Caco-2 (cell line): ENCODE results near the gene S100A6. TPM values are rescaled to one million over a fixed set of nuclear protein-coding genes. Genes with fewer than 3 reads are reported as not detected.

Experiments
- BruUV-seq: library from RNA; stranded (reverse); fragments of 400-500 nt; replicated peaks from 2 replicates; lab custom pipeline; 2021; lab: Mats Ljungman, UMichigan
- CTCF ChIA-PET: fragments of 300-600 bp; sonication (Branson Sonifier 250); formaldehyde crosslinking; loops from one replicate; lab custom pipeline; 2022; ENCODE audit warnings: antibody characterized with exemption; lab: Charles Lee
- POLR2A ChIA-PET: fragments of 300-600 bp; sonication (Branson Sonifier 250); formaldehyde crosslinking; loops from one replicate; lab custom pipeline; 2022; ENCODE audit warnings: antibody characterized with exemption; lab: Charles Lee
- DNase-seq, 2 experiments: peaks; one replicate each; pipeline versions ENCODE4 v3.0.0 to v3.0.0-alpha.2; 2020 to 2022
- H3K27me3 ChIP-seq: replicated peaks from 2 replicates; pipeline ENCODE4 v1.6.0; 2011; ENCODE audit warnings: low read length; ENCODE audit not compliant: control insufficient read depth, insufficient read depth
- H3K36me3 ChIP-seq: 2 replicates; pipeline ENCODE4 v1.5.1; 2011; ENCODE audit warnings: low read length; ENCODE audit not compliant: control insufficient read depth, insufficient read depth
- H3K4me1 ChIP-seq: fragments of 250-450 bp; sonication (Bioruptor Pico); 2 replicates; pipeline ENCODE4 v1.5.1; 2020; ENCODE audit warnings: mild to moderate bottlenecking
- H3K4me3 ChIP-seq: 2 replicates; pipeline ENCODE4 v1.5.1; 2011; ENCODE audit warnings: low read depth, mild to moderate bottlenecking, control low read depth, low read length
- H3K9me3 ChIP-seq: fragments of 250-450 bp; sonication (Bioruptor Pico); 2 replicates; pipeline ENCODE4 v1.5.1; 2020; ENCODE audit warnings: mild to moderate bottlenecking, moderate library complexity
- H3K27ac Mint-ChIP-seq: one replicate; pipeline ENCODE4 v1.8.0; 2022; ENCODE audit warnings: mixed read lengths; ENCODE audit not compliant: unreplicated experiment
- H3K27me3 Mint-ChIP-seq: one replicate; pipeline ENCODE4 v1.8.0; 2022; ENCODE audit warnings: mixed read lengths; ENCODE audit not compliant: insufficient read depth, unreplicated experiment
- H3K36me3 Mint-ChIP-seq: one replicate; pipeline ENCODE4 v1.8.0; 2022; ENCODE audit warnings: mild to moderate bottlenecking, mixed read lengths; ENCODE audit not compliant: insufficient read depth, unreplicated experiment
- H3K4me1 Mint-ChIP-seq: one replicate; pipeline ENCODE4 v1.8.0; 2022; ENCODE audit warnings: low read depth, mixed read lengths; ENCODE audit not compliant: unreplicated experiment
- H3K4me3 Mint-ChIP-seq: one replicate; pipeline ENCODE4 v1.8.0; 2022; ENCODE audit warnings: mild to moderate bottlenecking, moderate library complexity, mixed read lengths; ENCODE audit not compliant: unreplicated experiment
- H3K9me3 Mint-ChIP-seq: one replicate; pipeline ENCODE4 v1.8.0; 2022; ENCODE audit warnings: mixed read lengths; ENCODE audit not compliant: unreplicated experiment
- CTCF ChIP-seq, 2 experiments: fragments of 200-600 bp in 1 of 2; IDR thresholded peaks; 1 replicate in 1 of 2; 2 replicates in 1 of 2; pipeline versions ENCODE4 v1.5.1 to v1.8.0; 2011 to 2022; ENCODE audit warnings: antibody characterized with exemption in 1 of 2, control low read depth in 1 of 2, inconsistent platforms in 1 of 2, low read depth in 1 of 2, low read length in 1 of 2, mild to moderate bottlenecking in 1 of 2, moderate library complexity in 1 of 2; ENCODE audit not compliant: insufficient read depth in 1 of 2, severe bottlenecking in 1 of 2, unreplicated experiment in 1 of 2
- intact Hi-C: fragments of 100-400 bp; cut with micrococcal nuclease; formaldehyde crosslinking; loops from one replicate; pipeline ENCODE4 v1.10.0; 2022; ENCODE audit not compliant: unreplicated experiment
- total RNA-seq: library from RNA; stranded (reverse); gene quantifications from 2 replicates; pipeline ENCODE4 v1.2.3, GENCODE V29; 2022

The S100A6 gene
- total RNA-seq, 1 experiment from 2014 or later: 432 TPM

- Histone ChIP-seq H3K9me3 (no peaks in the 10 kb centered on the region), H3K4me3 (no peak overlapping the region), H3K4me1 (peaks cover 74% of the 10 kb centered on the region), H3K36me3 (no peaks in the 10 kb centered on the region), H3K27me3 (no peaks in the 10 kb centered on the region)
- intact Hi-C loops: loop anchor here (1.0 to 10.0 kb wide), 3 partner anchors 17 to 259 kb away; partner anchors contain the start of gene SLC27A3
- peak overlapping the region; percentile 34 for H3K4me3 Mint-ChIP-seq
- no peak for TF ChIP-seq CTCF (IDR thresholded peaks at IDR 0.05; ENCODE audit: insufficient read depth in 1 of 2, low read depth in 1 of 2, low read length in 1 of 2, severe bottlenecking in 1 of 2, unreplicated experiment in 1 of 2)
- DNase-seq: peak; percentile 83 to 93
- BruUV-seq: no TSS peak
- H3K27ac Mint-ChIP-seq: peak overlapping the region; percentile 80
- ChIA-PET POLR2A (interaction anchor here (0.9 to 1.4 kb wide), 6 partner anchors 20 to 268 kb away, joined by 3 to 12 read pairs (median 4); partner anchors contain the start of genes CHTOP, S100A13, S100A16 and S100A6), CTCF (interaction anchor here (0.8 to 2.1 kb wide), 12 partner anchors 10 to 156 kb away, joined by 3 to 13 read pairs (median 4); partner anchors contain the start of genes CHTOP, S100A13, S100A14 and S100A16)
- peaks cover 20% of the 10 kb centered on the region for H3K36me3 Mint-ChIP-seq
- H3K27me3 Mint-ChIP-seq: no peaks in the 10 kb centered on the region
- peaks cover 67% of the 10 kb centered on the region for H3K4me1 Mint-ChIP-seq
- H3K9me3 Mint-ChIP-seq: no peaks in the 10 kb centered on the region
Observed at GRCh38 chr1:153515504-153516394, 20.0 kb downstream of the S100A6 start.

- intact Hi-C loops: loop anchor here (10.0 kb wide), 1 partner anchor 261 kb away; the partner anchor contains the start of gene SLC27A3
- no peak overlapping the region for H3K4me3 ChIP-seq
- Mint-ChIP-seq H3K27ac (no peak overlapping the region), H3K9me3 (no peaks in the 10 kb centered on the region), H3K4me1 (peaks cover 52% of the 10 kb centered on the region), H3K36me3 (peaks cover 9% of the 10 kb centered on the region), H3K4me3 (no peak overlapping the region), H3K27me3 (no peaks in the 10 kb centered on the region)
- peaks cover 58% of the 10 kb centered on the region for H3K4me1 ChIP-seq
- H3K36me3 ChIP-seq: no peaks in the 10 kb centered on the region
- no peaks in the 10 kb centered on the region for H3K27me3 ChIP-seq
- ChIA-PET POLR2A (interaction anchor here (0.6 kb wide), 1 partner anchor 98 kb away, joined by 4 read pairs; no protein-coding TSS in a partner anchor), CTCF (interaction anchor here (0.7 kb wide), 1 partner anchor 113 kb away, joined by 3 read pairs; the partner anchor contains the start of gene S100A13)
- BruUV-seq: no TSS peak
- no peaks in the 10 kb centered on the region for H3K9me3 ChIP-seq
- no peak for DNase-seq
- TF ChIP-seq CTCF (IDR thresholded peaks at IDR 0.05; ENCODE audit: insufficient read depth in 1 of 2, low read depth in 1 of 2, low read length in 1 of 2, severe bottlenecking in 1 of 2, unreplicated experiment in 1 of 2): no peak
Observed at GRCh38 chr1:153513666-153514065, 22.1 kb downstream of the S100A6 start.

- CTCF ChIA-PET: no interaction called here
- H3K4me3 Mint-ChIP-seq: no peak overlapping the region
- H3K36me3 Mint-ChIP-seq: peaks cover 3% of the 10 kb centered on the region
- Histone ChIP-seq H3K27me3 (no peaks in the 10 kb centered on the region), H3K36me3 (no peaks in the 10 kb centered on the region), H3K9me3 (no peaks in the 10 kb centered on the region), H3K4me1 (peaks cover 52% of the 10 kb centered on the region), H3K4me3 (no peak overlapping the region)
- intact Hi-C loops: loop anchor here (10.0 kb wide), 1 partner anchor 262 kb away; the partner anchor contains the start of gene SLC27A3
- no peak overlapping the region for H3K27ac Mint-ChIP-seq
- DNase-seq: no peak
- H3K9me3 Mint-ChIP-seq: no peaks in the 10 kb centered on the region
- no TSS peak for BruUV-seq
- H3K4me1 Mint-ChIP-seq: peaks cover 46% of the 10 kb centered on the region
- POLR2A ChIA-PET: no interaction called here
- H3K27me3 Mint-ChIP-seq: no peaks in the 10 kb centered on the region
- no peak for TF ChIP-seq CTCF (IDR thresholded peaks at IDR 0.05; ENCODE audit: insufficient read depth in 1 of 2, low read depth in 1 of 2, low read length in 1 of 2, severe bottlenecking in 1 of 2, unreplicated experiment in 1 of 2)
Observed at GRCh38 chr1:153513023-153513422, 22.8 kb downstream of the S100A6 start.
